K562 (cell line): ENCODE results near the gene MALSU1. TPM values are rescaled to one million over a fixed set of nuclear protein-coding genes. Genes with fewer than 3 reads are reported as not detected.

Source experiments
- ARHGAP35 ChIP-seq: fragments of 450-650 bp; IDR thresholded peaks from 2 replicates; pipeline ENCODE4 v1.6.1; 2018; ENCODE audit not compliant: partially characterized antibody
- BACH1 ChIP-seq: fragments of 200-800 bp; sonication (Bioruptor generic); IDR thresholded peaks from 2 replicates; pipeline ENCODE4 v1.6.1; 2016; ENCODE audit warnings: missing genetic modification characterization, missing compliant biosample characterization
- EWSR1 ChIP-seq: fragments of 450-650 bp; IDR thresholded peaks from 2 replicates; pipeline ENCODE4 v1.6.1; 2018; ENCODE audit warnings: borderline replicate concordance, mild to moderate bottlenecking, low read depth, moderate library complexity; ENCODE audit not compliant: partially characterized antibody
- HMBOX1 ChIP-seq: sonication (generic); IDR thresholded peaks from 2 replicates; pipeline ENCODE4 v1.6.1; 2016
- KDM5B ChIP-seq: fragments of 200-600 bp; sonication (generic); IDR thresholded peaks from 2 replicates; pipeline ENCODE4 v1.6.1; 2012; ENCODE audit warnings: low read depth, mild to moderate bottlenecking, moderate library complexity, low read length, control low read depth, inconsistent platforms; ENCODE audit not compliant: insufficient replicate concordance
- PRMT5 ChIP-seq: sonication (generic); formaldehyde crosslinking; IDR thresholded peaks from 2 replicates; pipeline ENCODE4 v1.5.0; 2020; ENCODE audit warnings: missing genetic modification reagents
- REST ChIP-seq, 2 experiments: fragments of 450-650 bp; formaldehyde crosslinking in 1 of 2; IDR thresholded peaks; 2 replicates each; pipeline versions ENCODE4 v1.4.0 to v1.6.1; 2014 to 2020; ENCODE audit warnings: mild to moderate bottlenecking in 2 of 2, borderline replicate concordance in 1 of 2, low read depth in 1 of 2
- RHOXF2B ChIP-seq: fragments of 250-450 bp; sonication (Bioruptor Pico); conservative IDR thresholded peaks from 2 replicates; pipeline ENCODE4 v1.5.1; 2021
- SMARCE1 ChIP-seq: fragments of 450-650 bp; IDR thresholded peaks from 2 replicates; pipeline ENCODE4 v1.7.1; 2016; ENCODE audit warnings: mild to moderate bottlenecking
- THRAP3 ChIP-seq: fragments of 450-650 bp; IDR thresholded peaks from 2 replicates; pipeline ENCODE4 v1.6.1; 2016; ENCODE audit warnings: mild to moderate bottlenecking, inconsistent platforms, borderline replicate concordance
- ZHX1 ChIP-seq: fragments of 150-350 bp; conservative IDR thresholded peaks from 2 replicates; pipeline ENCODE4 v1.6.1; 2014; ENCODE audit warnings: low read length
- ZNF124 ChIP-seq: sonication (generic); formaldehyde crosslinking; IDR thresholded peaks from 2 replicates; pipeline ENCODE4 v1.8.1; 2022; ENCODE audit warnings: missing genetic modification reagents
- ZNF347 ChIP-seq: fragments of 450-650 bp; formaldehyde crosslinking; IDR thresholded peaks from 2 replicates; pipeline ENCODE4 v1.4.0; 2020; ENCODE audit warnings: low read depth, mild to moderate bottlenecking, moderate library complexity
- ZNF77 ChIP-seq: fragments of 250-450 bp; sonication (Bioruptor Pico); IDR thresholded peaks from 2 replicates; pipeline ENCODE4 v1.5.0; 2020
- polyA plus RNA-seq, 8 experiments: library from polyadenylated mRNA; depleted of rRNA in 4 of 8; stranded (reverse) in 5 of 8; unstranded in 3 of 8; fragments of >200 nt; fragmentation: Nextera tagmentation in 2 of 8; fragmentation: Illumina TruSeq in 1 of 8; extraction: Ambion mirVana in 2 of 8; extraction: Trizol in 1 of 8; gene quantifications; 2 replicates each; pipeline versions ENCODE4 v1.2.1 to v1.2.3, GENCODE V29; 2011 to 2014; ENCODE audit warnings: inconsistent platforms in 1 of 8, missing spikeins in 1 of 8
- total RNA-seq, 7 experiments: library from RNA; depleted of rRNA in 6 of 7; stranded (reverse); fragments of >200 nt in 6 of 7; fragmentation: Illumina TruSeq in 2 of 7; extraction: Trizol in 2 of 7; gene quantifications; 2 replicates each; pipeline versions ENCODE4 v1.2.1 to v1.2.3, GENCODE V29; 2011 to 2021; ENCODE audit warnings: low replicate concordance in 1 of 7
- TF ChIP-seq, protein P1 (sequence below): fragments of 200-400 bp; formaldehyde crosslinking; IDR thresholded peaks from 2 replicates; pipeline ENCODE4 v1.6.1; 2017; ENCODE audit warnings: mild to moderate bottlenecking, low read depth, low read length, moderate library complexity

MALSU1 gene
- total and polyA plus RNA-seq, 9 of the 15 experiments (the other 6 are each of a cell fraction or from before 2014, with no cell fraction given), result 12.3 to 308 (median 81.2) TPM

- peak; percentile 75; the same call in 1 of the 2 replicates for TF ChIP-seq REST (IDR thresholded peaks at IDR 0.05; ENCODE audit: borderline replicate concordance)
- TF ChIP-seq REST (CRISPR knock-in tag; IDR thresholded peaks at IDR 0.05; ENCODE audit: low read depth), result no peak
- TF ChIP-seq ZNF347, result no peak
- no peak for TF ChIP-seq KDM5B
- no peak for TF ChIP-seq PRMT5 (CRISPR knock-in tag)
- TF ChIP-seq ZNF77 (CRISPR knock-in tag), result no peak
- TF ChIP-seq ARHGAP35, result no peak
- TF ChIP-seq RHOXF2B (CRISPR knock-in tag), result no peak
- TF ChIP-seq, protein P1, sequence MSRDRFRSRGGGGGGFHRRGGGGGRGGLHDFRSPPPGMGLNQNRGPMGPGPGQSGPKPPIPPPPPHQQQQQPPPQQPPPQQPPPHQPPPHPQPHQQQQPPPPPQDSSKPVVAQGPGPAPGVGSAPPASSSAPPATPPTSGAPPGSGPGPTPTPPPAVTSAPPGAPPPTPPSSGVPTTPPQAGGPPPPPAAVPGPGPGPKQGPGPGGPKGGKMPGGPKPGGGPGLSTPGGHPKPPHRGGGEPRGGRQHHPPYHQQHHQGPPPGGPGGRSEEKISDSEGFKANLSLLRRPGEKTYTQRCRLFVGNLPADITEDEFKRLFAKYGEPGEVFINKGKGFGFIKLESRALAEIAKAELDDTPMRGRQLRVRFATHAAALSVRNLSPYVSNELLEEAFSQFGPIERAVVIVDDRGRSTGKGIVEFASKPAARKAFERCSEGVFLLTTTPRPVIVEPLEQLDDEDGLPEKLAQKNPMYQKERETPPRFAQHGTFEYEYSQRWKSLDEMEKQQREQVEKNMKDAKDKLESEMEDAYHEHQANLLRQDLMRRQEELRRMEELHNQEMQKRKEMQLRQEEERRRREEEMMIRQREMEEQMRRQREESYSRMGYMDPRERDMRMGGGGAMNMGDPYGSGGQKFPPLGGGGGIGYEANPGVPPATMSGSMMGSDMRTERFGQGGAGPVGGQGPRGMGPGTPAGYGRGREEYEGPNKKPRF, result no peak
- no peak for TF ChIP-seq EWSR1
- TF ChIP-seq ZNF124 (CRISPR knock-in tag), result no peak
- peak; percentile 99 for TF ChIP-seq BACH1
- 0 out of 2 replicates have a peak, but pooled peaks have one; percentile 41 for TF ChIP-seq HMBOX1
- no peak for TF ChIP-seq THRAP3
- no peak for TF ChIP-seq ZHX1
- TF ChIP-seq SMARCE1, result peak; percentile 95
Measured at GRCh38 chr7:23273141-23273599, 26.0 kb upstream of the MALSU1 start (continued).
